GM21529 (cell line): ENCODE measurements around the gene MRPS18C.
"Not testable (repeated sequence)": the region's sequence is repeated elsewhere in the genome, so short reads cannot be mapped to it uniquely, and the experiment has no call there.

Source experiments
- ATAC-seq: cut with Tn5 transposase; IDR thresholded peaks from one replicate; pipeline ENCODE4 v1.9.1; 2021; ENCODE audit not compliant: unreplicated experiment

Gene MRPS18C

GRCh38 chr4:83496085-83496917, 40.4 kb downstream of the MRPS18C start:
- not testable (repeated sequence) for ATAC-seq

GRCh38 chr4:83498187-83498586, 42.3 kb downstream of the MRPS18C start:
- no peak for ATAC-seq

GRCh38 chr4:83501671-83502070, 45.8 kb downstream of the MRPS18C start:
- ATAC-seq: not testable (repeated sequence)

- no peak for ATAC-seq
These were observed 48.1 kb downstream of the MRPS18C start for GRCh38 chr4:83503974-83504373.

GRCh38 chr4:83504503-83504902, 48.6 kb downstream of the MRPS18C start:
- ATAC-seq: no peak

- no peak for ATAC-seq
These were observed 49.1 kb downstream of the MRPS18C start for GRCh38 chr4:83504996-83505395.

- ATAC-seq: not testable (repeated sequence)
These were observed 53.3 kb downstream of the MRPS18C start for GRCh38 chr4:83509156-83509585.

GRCh38 chr4:83510442-83510841, 54.6 kb downstream of the MRPS18C start:
- ATAC-seq: no peak
